ENCODE measurements around the gene USF3. TPM values are rescaled to one million over a fixed set of nuclear protein-coding genes. Genes with fewer than 3 reads are reported as not detected.

USF3 gene
- total and polyA plus RNA-seq, 2 of the 8 experiments (the other 6 are each of a cell fraction or from before 2014, with no cell fraction given): 9.6 to 18.5 TPM

- Histone ChIP-seq H3K4me2 (ENCODE audit: insufficient read depth in 1 of 2, low read depth in 2 of 2, low read length in 2 of 2) (peak overlapping the region; percentile 46 to 47), H3K27ac (ENCODE audit: low read depth, low read length) (no peak overlapping the region; the same call in 1 of the 2 replicates), H3K79me2 (ENCODE audit: control insufficient read depth in 1 of 2, insufficient read depth in 2 of 2, low read length in 2 of 2) (no peaks in the 10 kb centered on the region), H2BK15ac (ENCODE audit: low read length) (no peak overlapping the region), H3K4me3 (ENCODE audit: extremely low read depth in 1 of 4, insufficient read depth in 2 of 4, low read depth in 3 of 4, low read length in 4 of 4) (peak overlapping the region in 1 of 4 experiments; percentile 21; a peak in 1 of 8 replicates), H3K4ac (replicated peaks; ENCODE audit: insufficient read length, low read depth, low read length) (no peak overlapping the region), H3K23me2 (ENCODE audit: low read depth, low read length) (no peaks in the 10 kb centered on the region), H2BK5ac (ENCODE audit: low read depth, low read length) (peak overlapping the region; percentile 84; the same call in 1 of the 2 replicates), H2AFZ (ENCODE audit: low read length) (peak overlapping the region; percentile 85), H2BK12ac (ENCODE audit: low read depth, low read length) (no peak overlapping the region; the same call in 1 of the 2 replicates), H4K91ac (replicated peaks; ENCODE audit: insufficient read length, low read length) (peak overlapping the region; percentile 54), H3K18ac (ENCODE audit: extremely low read depth, low read length) (no peak overlapping the region), H3K23ac (ENCODE audit: insufficient read length) (no peak overlapping the region), H3K9me3 (ENCODE audit: insufficient read depth in 2 of 2, low read depth in 1 of 2, low read length in 1 of 2) (no peaks in the 10 kb centered on the region), H3K14ac (ENCODE audit: insufficient read length) (no peak overlapping the region), H4K8ac (ENCODE audit: extremely low read depth, insufficient read depth, low read length) (no peak overlapping the region; the same call in 1 of the 2 replicates), H3K36me3 (ENCODE audit: control insufficient read depth in 2 of 4, insufficient read depth in 4 of 4, low read length in 3 of 4) (no peaks in the 10 kb centered on the region), H3K27me3 (replicated peaks in 1 of 4; ENCODE audit: control insufficient read depth in 3 of 4, extremely low read depth in 1 of 4, insufficient read depth in 3 of 4, low read length in 3 of 4) (no peaks in the 10 kb centered on the region), H2BK120ac (replicated peaks; ENCODE audit: low read depth, low read length) (peak overlapping the region; percentile 36), H4K20me1 (replicated peaks in 1 of 2; ENCODE audit: control insufficient read depth in 1 of 2, insufficient read depth in 2 of 2, low read length in 2 of 2) (no peaks in the 10 kb centered on the region), H3K79me1 (ENCODE audit: low read depth, low read length) (no peaks in the 10 kb centered on the region), H3K9ac (replicated peaks in 1 of 4; ENCODE audit: extremely low read depth in 1 of 4, low read depth in 3 of 4, low read length in 3 of 4) (no peak overlapping the region), H2AK5ac (ENCODE audit: low read depth, low read length) (peak overlapping the region; percentile 83; the same call in 1 of the 2 replicates), H3K56ac (replicated peaks; ENCODE audit: insufficient read length, low read depth, low read length) (no peak overlapping the region), H3K4me1 (replicated peaks in 1 of 4; ENCODE audit: control insufficient read depth in 3 of 4, insufficient read depth in 4 of 4, low read length in 3 of 4) (peaks cover 3 to 18% (median 13%) of the 10 kb centered on the region in 4 experiments), H4K5ac (ENCODE audit: insufficient read length, low read depth, low read length) (no peak overlapping the region), H2BK20ac (ENCODE audit: low read length) (peak overlapping the region; percentile 77; the same call in 1 of the 2 replicates)
- no peak for DNase-seq (ENCODE audit: low read depth in 1 of 2, low spot score in 2 of 2)
- FAIRE-seq: no peak
- TF ChIP-seq CEBPB (IDR thresholded peaks at IDR 0.05; ENCODE audit: low read depth, low read length): no peak
- TF ChIP-seq ASH2L (IDR thresholded peaks at IDR 0.05; ENCODE audit: low read length): peak; percentile 43
- peak; percentile 48; the same call in 1 of the 2 replicates for TF ChIP-seq TEAD4 (IDR thresholded peaks at IDR 0.05; ENCODE audit: low read depth, low read length)
- CTCF ChIA-PET (ENCODE audit: partially characterized antibody): interaction anchor here (0.8 to 2.1 kb wide), 6 partner anchors 21 to 303 kb away, joined by 3 to 6 read pairs (median 4); no protein-coding TSS in a partner anchor
- POLR2A ChIA-PET (ENCODE audit: partially characterized antibody): interaction anchor here (1.1 kb wide), 1 partner anchor 9 kb away, joined by 3 read pairs; no protein-coding TSS in a partner anchor
- WGBS, 2 experiments (ENCODE audit: extremely low coverage in 1 of 2, insufficient coverage in 1 of 2, insufficient read length in 1 of 2, insufficient replicate concordance in 2 of 2, low coverage in 1 of 2, low lambda C conversion rate in 2 of 2, missing lambda C conversion rate in 1 of 2): 44% methylated on average over 8 of the region's 8 CpGs; no CpG with 5 or more reads in 1 of the 2 experiments
Measured at GRCh38 chr3:113606539-113607218, 89.8 kb downstream of the USF3 start.

Data from H1 (cell line).